IMR-90 (cell line): Measurements from ENCODE around the gene PITPNC1. TPM values are rescaled to one million over a fixed set of nuclear protein-coding genes. Genes with fewer than 3 reads are reported as not detected.

Experiments
- ATAC-seq: fragments of 200-7000 bp; cut with Tn5 transposase; 2 replicates; pipeline ENCODE4 v1.9.1; 2020; ENCODE audit warnings: low read depth, mild to moderate bottlenecking, moderate library complexity
- BruUV-seq: library from RNA; stranded (reverse); fragments of 400-500 nt; replicated peaks from 2 replicates; lab custom pipeline; 2021; lab: Mats Ljungman, UMichigan
- CTCF ChIA-PET: fragments of 300-600 bp; formaldehyde crosslinking; extraction: SDS; loops from one replicate; lab custom pipeline; 2021; ENCODE audit warnings: antibody characterized with exemption; lab: Yijun Ruan, JAX
- POLR2A ChIA-PET: fragments of 300-600 bp; sonication (Branson Sonifier 250); formaldehyde crosslinking; loops from one replicate; lab custom pipeline; 2022; ENCODE audit warnings: antibody characterized with exemption; ENCODE audit not compliant: unreplicated experiment; lab: Charles Lee
- DNase-seq: peaks from one replicate; pipeline ENCODE4 v3.0.0; 2013
- H2AFZ ChIP-seq: replicated peaks from 2 replicates; pipeline ENCODE3; 2013; ENCODE audit warnings: low read length, mild to moderate bottlenecking; ENCODE audit not compliant: poor library complexity
- H2AK5ac ChIP-seq: 2 replicates; pipeline ENCODE4 v1.6.1; 2013; ENCODE audit warnings: low read depth, low read length, inconsistent platforms
- H2AK9ac ChIP-seq: replicated peaks from 2 replicates; pipeline ENCODE3; 2013; ENCODE audit warnings: mild to moderate bottlenecking, low read depth, low read length, moderate library complexity; ENCODE audit not compliant: poor library complexity
- H2BK120ac ChIP-seq: 2 replicates; pipeline ENCODE4 v1.6.1; 2013; ENCODE audit warnings: low read depth, low read length, inconsistent platforms
- H2BK15ac ChIP-seq: 3 replicates; pipeline ENCODE4 v1.6.1; 2013; ENCODE audit warnings: low read depth, low read length, inconsistent platforms
- H2BK20ac ChIP-seq: 2 replicates; pipeline ENCODE4 v1.6.1; 2013; ENCODE audit warnings: low read depth, mild to moderate bottlenecking, inconsistent platforms, low read length, moderate library complexity
- H2BK5ac ChIP-seq: 2 replicates; pipeline ENCODE4 v1.6.1; 2013; ENCODE audit warnings: mild to moderate bottlenecking, low read depth, low read length, inconsistent platforms; ENCODE audit not compliant: poor library complexity, severe bottlenecking
- H3K14ac ChIP-seq: replicated peaks from 2 replicates; pipeline ENCODE4 v1.6.1; 2013; ENCODE audit warnings: low read depth, low read length, inconsistent platforms
- H3K18ac ChIP-seq: 2 replicates; pipeline ENCODE4 v1.6.1; 2013; ENCODE audit warnings: low read depth, low read length, control low read depth
- H3K23ac ChIP-seq: 2 replicates; pipeline ENCODE4 v1.6.1; 2013; ENCODE audit warnings: low read depth, low read length, inconsistent platforms
- H3K27ac ChIP-seq: 2 replicates; pipeline ENCODE4 v1.5.1; 2013; ENCODE audit warnings: mild to moderate bottlenecking, control low read depth, low read length; ENCODE audit not compliant: insufficient read depth
- H3K27me3 ChIP-seq: 2 replicates; pipeline ENCODE4 v1.6.1; 2013; ENCODE audit warnings: low read length; ENCODE audit not compliant: control insufficient read depth, insufficient read depth
- H3K36me3 ChIP-seq: 2 replicates; pipeline ENCODE4 v1.6.1; 2013; ENCODE audit warnings: low read length, mixed read lengths; ENCODE audit not compliant: control insufficient read depth, insufficient read depth
- H3K4ac ChIP-seq: 2 replicates; pipeline ENCODE4 v1.6.1; 2013; ENCODE audit warnings: low read depth, low read length, inconsistent platforms
- H3K4me1 ChIP-seq: 2 replicates; pipeline ENCODE4 v1.6.1; 2013; ENCODE audit warnings: low read length, mixed read lengths; ENCODE audit not compliant: control insufficient read depth, insufficient read depth
- H3K4me2 ChIP-seq: 2 replicates; pipeline ENCODE4 v1.6.1; 2013; ENCODE audit warnings: low read depth, mild to moderate bottlenecking, control low read depth, low read length, moderate library complexity
- H3K4me3 ChIP-seq: 2 replicates; pipeline ENCODE4 v1.5.1; 2013; ENCODE audit warnings: low read depth, mild to moderate bottlenecking, control low read depth, low read length, moderate library complexity; ENCODE audit not compliant: insufficient read depth
- H3K56ac ChIP-seq: 2 replicates; pipeline ENCODE4 v1.6.1; 2013; ENCODE audit warnings: low read length, inconsistent platforms; ENCODE audit not compliant: insufficient read depth; ENCODE audit errors: extremely low read depth
- H3K79me1 ChIP-seq, 2 experiments: 2 replicates each; pipeline ENCODE4 v1.6.1; 2013; ENCODE audit warnings: low read length in 2 of 2, inconsistent platforms in 1 of 2, low read depth in 1 of 2
- H3K9ac ChIP-seq: 2 replicates; pipeline ENCODE4 v1.6.1; 2013; ENCODE audit warnings: low read depth, low read length, control low read depth
- H3K9me1 ChIP-seq: 2 replicates; pipeline ENCODE4 v1.6.1; 2013; ENCODE audit warnings: low read length, inconsistent platforms; ENCODE audit not compliant: insufficient read depth
- H3K9me3 ChIP-seq: 2 replicates; pipeline ENCODE4 v1.6.1; 2013; ENCODE audit warnings: low read length; ENCODE audit not compliant: control insufficient read depth, insufficient read depth
- H4K20me1 ChIP-seq: 2 replicates; pipeline ENCODE4 v1.6.1; 2013; ENCODE audit warnings: low read length, inconsistent platforms; ENCODE audit not compliant: insufficient read depth
- H4K5ac ChIP-seq: 2 replicates; pipeline ENCODE4 v1.6.1; 2013; ENCODE audit warnings: mild to moderate bottlenecking, low read depth, low read length, control low read depth
- H4K8ac ChIP-seq, 2 experiments: 2 replicates each; pipeline ENCODE4 v1.6.1; 2013; ENCODE audit warnings: low read depth in 2 of 2, low read length in 2 of 2, control low read depth in 1 of 2, inconsistent platforms in 1 of 2
- H4K91ac ChIP-seq: 2 replicates; pipeline ENCODE4 v1.6.1; 2013; ENCODE audit warnings: low read depth, low read length, inconsistent platforms; ENCODE audit not compliant: insufficient read depth
- BHLHE40 ChIP-seq: fragments of 150-350 bp; IDR thresholded peaks from 2 replicates; pipeline ENCODE4 v1.6.1; 2016; ENCODE audit warnings: mild to moderate bottlenecking, low read depth, low read length
- CEBPB ChIP-seq: IDR thresholded peaks from 2 replicates; pipeline ENCODE4 v1.6.1; 2012; ENCODE audit warnings: low read depth, low read length, improper control_type of control experiment
- CHD1 ChIP-seq: IDR thresholded peaks from 2 replicates; pipeline ENCODE4 v1.6.1; 2012; ENCODE audit warnings: low read depth, low read length, improper control_type of control experiment
- ELK1 ChIP-seq: fragments of 150-350 bp; IDR thresholded peaks from 2 replicates; pipeline ENCODE4 v1.6.1; 2016; ENCODE audit warnings: low read depth, mild to moderate bottlenecking, low read length, moderate library complexity, borderline replicate concordance
- FOS ChIP-seq: fragments of 150-350 bp; IDR thresholded peaks from 2 replicates; pipeline ENCODE4 v1.6.1; 2016; ENCODE audit warnings: low read depth, low read length
- MAFK ChIP-seq: IDR thresholded peaks from 2 replicates; pipeline ENCODE4 v1.6.1; 2012; ENCODE audit warnings: low read depth, low read length, improper control_type of control experiment
- MAZ ChIP-seq: IDR thresholded peaks from 2 replicates; pipeline ENCODE4 v1.6.1; 2012; ENCODE audit warnings: low read depth, mild to moderate bottlenecking, low read length, improper control_type of control experiment, moderate library complexity, borderline replicate concordance
- MXI1 ChIP-seq: IDR thresholded peaks from 2 replicates; pipeline ENCODE4 v1.6.1; 2012; ENCODE audit warnings: low read depth, mild to moderate bottlenecking, low read length, moderate library complexity, borderline replicate concordance
- NFE2L2 ChIP-seq: fragments of 150-350 bp; IDR thresholded peaks from 2 replicates; pipeline ENCODE4 v1.6.1; 2016; ENCODE audit warnings: low read depth, mild to moderate bottlenecking, low read length
- RAD21 ChIP-seq: IDR thresholded peaks from 2 replicates; pipeline ENCODE4 v1.6.1; 2012; ENCODE audit warnings: low read length, improper control_type of control experiment
- RCOR1 ChIP-seq: IDR thresholded peaks from 2 replicates; pipeline ENCODE4 v1.6.1; 2012; ENCODE audit warnings: mild to moderate bottlenecking, low read length, improper control_type of control experiment; ENCODE audit not compliant: insufficient replicate concordance
- RFX5 ChIP-seq: IDR thresholded peaks from 2 replicates; pipeline ENCODE4 v1.8.0; 2012; ENCODE audit warnings: low read depth, mild to moderate bottlenecking, low read length, moderate library complexity
- SMC3 ChIP-seq: fragments of 150-350 bp; IDR thresholded peaks from 2 replicates; pipeline ENCODE4 v1.6.1; 2016; ENCODE audit warnings: low read depth, mild to moderate bottlenecking, antibody characterized with exemption, low read length, moderate library complexity
- WGBS, 2 experiments: methylation state at CpG; one replicate each; pipeline versions ENCODE4 v1.1.5 to v1.1.7; 2013; ENCODE audit warnings: missing lambda C conversion rate in 2 of 2; ENCODE audit not compliant: insufficient read length in 1 of 2; ENCODE audit errors: extremely low coverage in 2 of 2; 5-methylcytosine and 5-hydroxymethylcytosine counted together
- dilution Hi-C: fragments of 300-500 bp; cut with HindIII; formaldehyde crosslinking; loops from one replicate; pipeline ENCODE4 v1.14.3; 2018; ENCODE audit warnings: low sequenced_read_pairs; ENCODE audit not compliant: unreplicated experiment
- in situ Hi-C: fragments of 300-500 bp; cut with MboI; formaldehyde crosslinking; loops from 3 replicates; pipeline ENCODE4 v1.14.3; 2019; ENCODE audit warnings: low sequenced_read_pairs, inconsistent platforms, mixed read lengths
- intact Hi-C: fragments of 100-400 bp; cut with micrococcal nuclease; formaldehyde crosslinking; loops from 2 replicates; pipeline ENCODE4 v1.10.0; 2022
- polyA plus RNA-seq, 3 experiments: library from polyadenylated mRNA; depleted of rRNA; stranded (reverse); fragments of >200 nt; gene quantifications; 2 replicates each; pipeline ENCODE4 v1.2.3, GENCODE V29; 2012; ENCODE audit warnings: low replicate concordance in 1 of 3
- total RNA-seq: library from RNA; depleted of rRNA; stranded (reverse); fragments of >200 nt; gene quantifications from 2 replicates; pipeline ENCODE4 v1.2.3, GENCODE V29; 2012
- TF ChIP-seq, protein P1 (sequence below): conservative IDR thresholded peaks from 2 replicates; pipeline ENCODE4 v1.5.1; 2012; ENCODE audit warnings: mild to moderate bottlenecking, low read depth, low read length, improper control_type of control experiment

PITPNC1 gene
- total and polyA plus RNA-seq, 2 of the 4 experiments (the other 2 are of a cell fraction) = 4.1 TPM

DNA sequence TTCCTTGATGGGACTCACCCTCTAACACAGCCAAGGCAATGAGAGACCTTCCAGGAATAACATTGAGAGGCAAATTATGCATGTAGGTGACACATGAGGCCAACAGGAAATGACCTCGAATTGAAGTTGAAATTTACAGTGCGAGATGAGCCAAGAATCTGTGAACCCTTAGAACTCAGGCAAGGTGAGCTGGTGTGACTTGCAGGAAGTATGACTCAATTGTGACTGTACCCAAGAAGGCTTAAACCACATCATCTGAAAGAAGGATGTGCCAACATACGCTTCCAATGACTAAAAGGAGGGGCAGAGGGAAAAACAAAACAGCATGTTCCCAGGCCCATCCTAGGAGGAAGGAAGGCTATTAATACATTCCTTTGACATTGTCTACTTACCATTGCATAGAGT lies 44.8 kb downstream of the PITPNC1 start:
- Histone ChIP-seq H3K4me2 (no peak overlapping the region), H4K20me1 (peaks cover 5% of the 10 kb centered on the region; the same call in 1 of the 2 replicates), H2BK20ac (no peak overlapping the region), H4K8ac (no peak overlapping the region), H3K79me1 (peaks cover 9 to 35% of the 10 kb centered on the region in 2 experiments; a peak in 3 of 4 replicates), H3K18ac (no peak overlapping the region), H3K36me3 (no peaks in the 10 kb centered on the region), H3K9ac (no peak overlapping the region), H3K4ac (peak overlapping the region; percentile 16; the same call in 1 of the 2 replicates), H2BK120ac (no peak overlapping the region), H2BK5ac (peak overlapping the region; percentile 14), H3K14ac (0 out of 2 replicates have a peak overlapping the region, but pooled peaks have one; percentile 11), H3K27ac (no peak overlapping the region), H4K91ac (no peak overlapping the region), H3K9me3 (no peaks in the 10 kb centered on the region), H4K5ac (no peak overlapping the region), H3K4me1 (peaks cover 6% of the 10 kb centered on the region; the same call in 1 of the 2 replicates), H3K56ac (no peak overlapping the region), H3K23ac (peak overlapping the region; percentile 56; the same call in 1 of the 2 replicates), H3K27me3 (no peaks in the 10 kb centered on the region), H2BK15ac (0 out of 3 replicates have a peak overlapping the region, but pooled peaks have one; percentile 2), H3K4me3 (no peak overlapping the region), H2AK9ac (peak overlapping the region; percentile 19), H2AFZ (peak overlapping the region; percentile 59), H2AK5ac (peak overlapping the region; percentile 15; the same call in 1 of the 2 replicates), H3K9me1 (peaks cover 18% of the 10 kb centered on the region)
- no peak for TF ChIP-seq MAFK
- TF ChIP-seq CHD1 = no peak
- TF ChIP-seq SMC3 = no peak
- peak; percentile 55; the same call in 1 of the 2 replicates for TF ChIP-seq BHLHE40
- no peak for TF ChIP-seq ELK1
- TF ChIP-seq RFX5 = no peak
- peak; percentile 84 for TF ChIP-seq CEBPB
- no peak for TF ChIP-seq RAD21
- TF ChIP-seq RCOR1 = no peak
- TF ChIP-seq MAZ = peak; percentile 45; the same call in 1 of the 2 replicates
- no peak for TF ChIP-seq NFE2L2
- TF ChIP-seq MXI1 = no peak
- TF ChIP-seq, protein P1, sequence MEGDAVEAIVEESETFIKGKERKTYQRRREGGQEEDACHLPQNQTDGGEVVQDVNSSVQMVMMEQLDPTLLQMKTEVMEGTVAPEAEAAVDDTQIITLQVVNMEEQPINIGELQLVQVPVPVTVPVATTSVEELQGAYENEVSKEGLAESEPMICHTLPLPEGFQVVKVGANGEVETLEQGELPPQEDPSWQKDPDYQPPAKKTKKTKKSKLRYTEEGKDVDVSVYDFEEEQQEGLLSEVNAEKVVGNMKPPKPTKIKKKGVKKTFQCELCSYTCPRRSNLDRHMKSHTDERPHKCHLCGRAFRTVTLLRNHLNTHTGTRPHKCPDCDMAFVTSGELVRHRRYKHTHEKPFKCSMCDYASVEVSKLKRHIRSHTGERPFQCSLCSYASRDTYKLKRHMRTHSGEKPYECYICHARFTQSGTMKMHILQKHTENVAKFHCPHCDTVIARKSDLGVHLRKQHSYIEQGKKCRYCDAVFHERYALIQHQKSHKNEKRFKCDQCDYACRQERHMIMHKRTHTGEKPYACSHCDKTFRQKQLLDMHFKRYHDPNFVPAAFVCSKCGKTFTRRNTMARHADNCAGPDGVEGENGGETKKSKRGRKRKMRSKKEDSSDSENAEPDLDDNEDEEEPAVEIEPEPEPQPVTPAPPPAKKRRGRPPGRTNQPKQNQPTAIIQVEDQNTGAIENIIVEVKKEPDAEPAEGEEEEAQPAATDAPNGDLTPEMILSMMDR = no peak
- peak; percentile 83; the same call in 1 of the 2 replicates for TF ChIP-seq FOS
- intact Hi-C loops (no loop called here), in situ Hi-C loops (no loop called here), dilution Hi-C loops (no loop called here)
- DNase-seq (peak; percentile 98), ATAC-seq (peak; percentile 57)
- BruUV-seq = no TSS peak
- 0% methylated on average over 1 of the region's 3 CpGs; no CpG with 5 or more reads in 1 of the 2 experiments for WGBS, 2 experiments
- POLR2A ChIA-PET = no interaction called here
- CTCF ChIA-PET = no interaction called here
